ENCODE measurements around the gene PLSCR2. TPM values are rescaled to one million over a fixed set of nuclear protein-coding genes. Genes with fewer than 3 reads are reported as not detected.

The PLSCR2 gene
- not detected for total RNA-seq

- Mint-ChIP-seq H3K27me3 (peaks cover 1 to 3% of the 10 kb centered on the region in 2 donors), H3K4me3 (peak within 1 kb of the TSS; percentile 75), H3K27ac (peak within 1 kb of the TSS in 1 of 2 donors; percentile 28), H3K36me3 (no peaks in the 10 kb centered on the region), H3K4me1 (ENCODE audit: low read depth in 2 of 2) (peaks cover 0 to 4% of the 10 kb centered on the region in 2 donors), H3K9me3 (no peaks in the 10 kb centered on the region)
- DNase-seq (ENCODE audit: low spot score) = peak; percentile 66
- peak; percentile 91 to 94 for ATAC-seq
Measured at GRCh38 chr3:146469150-146470017, at the start of gene PLSCR2. Gene PLSCR2 (minus strand): TSS chr3:146469561. CDS start chr3:146459904, 9,657 bp downstream.

GRCh38 chr3:146517684-146518435, 48.5 kb upstream of the PLSCR2 start:
- no peaks in the 10 kb centered on the region for H3K27me3 Mint-ChIP-seq
- peaks cover 4 to 12% of the 10 kb centered on the region in 2 donors for H3K4me1 Mint-ChIP-seq (ENCODE audit: low read depth in 2 of 2)
- ATAC-seq (no peak), DNase-seq (ENCODE audit: low spot score) (no peak)
- H3K4me3 Mint-ChIP-seq = no peak overlapping the region
- H3K27ac Mint-ChIP-seq = no peak overlapping the region
- H3K36me3 Mint-ChIP-seq = peaks cover 25% of the 10 kb centered on the region
- H3K9me3 Mint-ChIP-seq = no peaks in the 10 kb centered on the region

GRCh38 chr3:146513386-146514051, 44.2 kb upstream of the PLSCR2 start:
- ATAC-seq = no peak
- Mint-ChIP-seq H3K27ac (peak overlapping the region in 1 of 2 donors; percentile 35), H3K9me3 (no peaks in the 10 kb centered on the region), H3K27me3 (no peaks in the 10 kb centered on the region), H3K4me1 (ENCODE audit: low read depth in 2 of 2) (peaks cover 4 to 15% of the 10 kb centered on the region in 2 donors), H3K36me3 (peaks cover 15% of the 10 kb centered on the region), H3K4me3 (no peak overlapping the region)
- no peak for DNase-seq (ENCODE audit: low spot score)

GRCh38 chr3:146511402-146512134, 42.2 kb upstream of the PLSCR2 start:
- Mint-ChIP-seq H3K36me3 (peaks cover 14% of the 10 kb centered on the region), H3K27ac (peak overlapping the region in 1 of 2 donors; percentile 39), H3K27me3 (no peaks in the 10 kb centered on the region)

GRCh38 chr3:146507331-146508120, 38.2 kb upstream of the PLSCR2 start:
- ATAC-seq (no peak), DNase-seq (ENCODE audit: low spot score) (no peak)
- no peaks in the 10 kb centered on the region for H3K27me3 Mint-ChIP-seq
- peaks cover 5 to 6% of the 10 kb centered on the region in 2 donors for H3K4me1 Mint-ChIP-seq (ENCODE audit: low read depth in 2 of 2)
- H3K36me3 Mint-ChIP-seq = no peaks in the 10 kb centered on the region
- no peak overlapping the region for H3K4me3 Mint-ChIP-seq
- no peak overlapping the region for H3K27ac Mint-ChIP-seq
- H3K9me3 Mint-ChIP-seq = no peaks in the 10 kb centered on the region

More at GRCh38 chr3:146511402-146512134, 42.2 kb upstream of the PLSCR2 start:
- ATAC-seq = no peak
- DNase-seq (ENCODE audit: low spot score) = no peak
- no peaks in the 10 kb centered on the region for H3K9me3 Mint-ChIP-seq
- no peak overlapping the region for H3K4me3 Mint-ChIP-seq
- H3K4me1 Mint-ChIP-seq (ENCODE audit: low read depth in 2 of 2) = peaks cover 4 to 18% of the 10 kb centered on the region in 2 donors

GRCh38 chr3:146505516-146505915, 36.2 kb upstream of the PLSCR2 start:
- Mint-ChIP-seq H3K4me3 (no peak overlapping the region), H3K36me3 (no peaks in the 10 kb centered on the region), H3K27me3 (no peaks in the 10 kb centered on the region), H3K9me3 (no peaks in the 10 kb centered on the region), H3K27ac (no peak overlapping the region), H3K4me1 (ENCODE audit: low read depth in 2 of 2) (peaks cover 3 to 6% of the 10 kb centered on the region in 2 donors)
- ATAC-seq (no peak), DNase-seq (ENCODE audit: low spot score) (no peak)

GRCh38 chr3:146504498-146505197, 35.3 kb upstream of the PLSCR2 start:
- no peaks in the 10 kb centered on the region for H3K9me3 Mint-ChIP-seq
- DNase-seq (ENCODE audit: low spot score) (no peak), ATAC-seq (no peak)
- H3K27me3 Mint-ChIP-seq = no peaks in the 10 kb centered on the region
- H3K27ac Mint-ChIP-seq = no peak overlapping the region
- H3K4me1 Mint-ChIP-seq (ENCODE audit: low read depth in 2 of 2) = peaks cover 3 to 6% of the 10 kb centered on the region in 2 donors
- H3K36me3 Mint-ChIP-seq = no peaks in the 10 kb centered on the region
- no peak overlapping the region for H3K4me3 Mint-ChIP-seq

- Mint-ChIP-seq H3K4me1 (ENCODE audit: low read depth in 2 of 2) (peaks cover 3 to 6% of the 10 kb centered on the region in 2 donors), H3K27ac (no peak overlapping the region), H3K36me3 (no peaks in the 10 kb centered on the region), H3K27me3 (no peaks in the 10 kb centered on the region), H3K9me3 (no peaks in the 10 kb centered on the region), H3K4me3 (no peak overlapping the region)
- DNase-seq (ENCODE audit: low spot score) (no peak), ATAC-seq (peak in 1 of 2 donors; percentile 79)
Measured at GRCh38 chr3:146503461-146504202, 34.3 kb upstream of the PLSCR2 start.

GRCh38 chr3:146502887-146503460, 33.6 kb upstream of the PLSCR2 start:
- ATAC-seq (no peak), DNase-seq (ENCODE audit: low spot score) (no peak)
- H3K27me3 Mint-ChIP-seq = no peaks in the 10 kb centered on the region
- no peaks in the 10 kb centered on the region for H3K9me3 Mint-ChIP-seq
- no peaks in the 10 kb centered on the region for H3K36me3 Mint-ChIP-seq
- no peak overlapping the region for H3K27ac Mint-ChIP-seq
- H3K4me1 Mint-ChIP-seq (ENCODE audit: low read depth in 2 of 2) = peaks cover 7 to 10% of the 10 kb centered on the region in 2 donors
- H3K4me3 Mint-ChIP-seq = no peak overlapping the region

GRCh38 chr3:146501752-146502151, 32.4 kb upstream of the PLSCR2 start:
- H3K4me1 Mint-ChIP-seq (ENCODE audit: low read depth in 2 of 2) = peaks cover 13 to 14% of the 10 kb centered on the region in 2 donors
- no peaks in the 10 kb centered on the region for H3K27me3 Mint-ChIP-seq
- no peak overlapping the region for H3K27ac Mint-ChIP-seq
- DNase-seq (ENCODE audit: low spot score) (no peak), ATAC-seq (no peak)
- H3K9me3 Mint-ChIP-seq = no peaks in the 10 kb centered on the region
- no peaks in the 10 kb centered on the region for H3K36me3 Mint-ChIP-seq
- no peak overlapping the region for H3K4me3 Mint-ChIP-seq

GRCh38 chr3:146499701-146500100, 30.3 kb upstream of the PLSCR2 start:
- H3K4me1 Mint-ChIP-seq (ENCODE audit: low read depth in 2 of 2) = peaks cover 11 to 14% of the 10 kb centered on the region in 2 donors
- H3K36me3 Mint-ChIP-seq = no peaks in the 10 kb centered on the region

More at GRCh38 chr3:146499701-146500100, 30.3 kb upstream of the PLSCR2 start:
- Mint-ChIP-seq H3K9me3 (peaks cover 2% of the 10 kb centered on the region), H3K27ac (no peak overlapping the region), H3K4me3 (no peak overlapping the region), H3K27me3 (peaks cover 0 to 2% of the 10 kb centered on the region in 2 donors)
- DNase-seq (ENCODE audit: low spot score) = no peak
- ATAC-seq = no peak
